OCI-LY1 (cell line): ENCODE results near the gene MPZL1.

Experiments
- H2AFZ ChIP-seq: fragments of 200-600 bp; sonication (generic), shearing (Covaris generic); 2 replicates; pipeline ENCODE4 v1.6.0; 2014; ENCODE audit warnings: antibody characterized with exemption, mild to moderate bottlenecking, low read length
- H3F3A ChIP-seq: fragments of 200-600 bp; sonication (generic), shearing (Covaris generic); 2 replicates; pipeline ENCODE4 v1.6.0; 2014; ENCODE audit warnings: mild to moderate bottlenecking, antibody characterized with exemption, low read length, moderate library complexity; ENCODE audit not compliant: insufficient read depth
- H3K27ac ChIP-seq: fragments of 200-600 bp; sonication (generic); 2 replicates; pipeline ENCODE4 v1.5.1; 2014; ENCODE audit warnings: low read length, mixed run types, mild to moderate bottlenecking, low read depth; ENCODE audit not compliant: poor library complexity, severe bottlenecking
- H3K27me3 ChIP-seq: fragments of 200-600 bp; sonication (generic); 2 replicates; pipeline ENCODE4 v1.6.0; 2014; ENCODE audit warnings: antibody characterized with exemption, mild to moderate bottlenecking, low read length, moderate library complexity; ENCODE audit not compliant: insufficient read depth
- H3K36me3 ChIP-seq: fragments of 200-600 bp; sonication (generic); 2 replicates; pipeline ENCODE4 v1.6.1; 2014; ENCODE audit warnings: mild to moderate bottlenecking, antibody characterized with exemption, low read length, moderate library complexity, mixed read lengths; ENCODE audit not compliant: insufficient read depth
- H3K4me1 ChIP-seq: fragments of 200-600 bp; sonication (generic); 2 replicates; pipeline ENCODE4 v1.5.1; 2014; ENCODE audit warnings: mild to moderate bottlenecking, low read length, moderate library complexity; ENCODE audit not compliant: insufficient read depth, severe bottlenecking
- H3K4me2 ChIP-seq: fragments of 200-600 bp; sonication (generic), shearing (Covaris generic); 2 replicates; pipeline ENCODE4 v1.6.1; 2014; ENCODE audit warnings: low read length
- H3K4me3 ChIP-seq: fragments of 200-600 bp; sonication (generic); 2 replicates; pipeline ENCODE4 v1.5.1; 2014; ENCODE audit warnings: low read length, low read depth, mild to moderate bottlenecking, mixed read lengths; ENCODE audit not compliant: poor library complexity, severe bottlenecking
- H3K79me2 ChIP-seq: fragments of 200-600 bp; shearing (Covaris generic); 2 replicates; pipeline ENCODE4 v1.6.1; 2016; ENCODE audit warnings: mixed run types, low read length, mixed read lengths; ENCODE audit not compliant: insufficient read depth
- H3K9ac ChIP-seq: fragments of 200-600 bp; sonication (generic), shearing (Covaris generic); 2 replicates; pipeline ENCODE4 v1.6.1; 2014; ENCODE audit warnings: mild to moderate bottlenecking, low read length, mixed read lengths
- H3K9me2 ChIP-seq: fragments of 200-600 bp; sonication (generic), shearing (Covaris generic); 2 replicates; pipeline ENCODE4 v1.6.1; 2014; ENCODE audit warnings: low read depth, mild to moderate bottlenecking, low read length, mixed read lengths
- H3K9me3 ChIP-seq: fragments of 200-600 bp; shearing (Covaris generic); 2 replicates; pipeline ENCODE4 v1.6.1; 2014; ENCODE audit warnings: low read length, mixed read lengths
- H4K20me1 ChIP-seq: fragments of 200-600 bp; sonication (generic), shearing (Covaris generic); 2 replicates; pipeline ENCODE4 v1.6.0; 2016; ENCODE audit warnings: mild to moderate bottlenecking, low read length; ENCODE audit not compliant: insufficient read depth
- CTCF ChIP-seq: fragments of 200-600 bp; sonication (generic), shearing (Covaris generic); IDR thresholded peaks from 2 replicates; pipeline ENCODE4 v1.5.1; 2017; ENCODE audit warnings: mild to moderate bottlenecking, antibody characterized with exemption, low read length, moderate library complexity, mixed read lengths
- EZH2 ChIP-seq: fragments of 200-600 bp; sonication (generic), shearing (Covaris generic); IDR thresholded peaks from 2 replicates; pipeline ENCODE4 v1.8.0; 2017; ENCODE audit warnings: borderline replicate concordance, mixed run types, mild to moderate bottlenecking, antibody characterized with exemption, low read length, moderate library complexity, mixed read lengths

The MPZL1 gene

GRCh38 chr1:167792188-167792565, 70.4 kb downstream of the MPZL1 start:
- no peaks in the 10 kb centered on the region for H3K9me2 ChIP-seq
- no peaks in the 10 kb centered on the region for H4K20me1 ChIP-seq
- no peaks in the 10 kb centered on the region for H3K79me2 ChIP-seq
- no peak overlapping the region for H3K4me3 ChIP-seq
- H3K4me2 ChIP-seq, result no peak overlapping the region
- no peak overlapping the region for H2AFZ ChIP-seq
- no peaks in the 10 kb centered on the region for H3F3A ChIP-seq
- no peaks in the 10 kb centered on the region for H3K4me1 ChIP-seq
- no peaks in the 10 kb centered on the region for H3K9me3 ChIP-seq
- H3K9ac ChIP-seq, result no peak overlapping the region
- no peak overlapping the region for H3K27ac ChIP-seq
- TF ChIP-seq CTCF (no peak), EZH2 (no peak)
- H3K36me3 ChIP-seq, result peaks cover 14% of the 10 kb centered on the region; the same call in 1 of the 2 replicates
- H3K27me3 ChIP-seq, result no peaks in the 10 kb centered on the region

GRCh38 chr1:167794043-167794442, 72.3 kb downstream of the MPZL1 start:
- no peaks in the 10 kb centered on the region for H3K9me3 ChIP-seq
- no peak overlapping the region for H3K27ac ChIP-seq
- H3K9me2 ChIP-seq, result no peaks in the 10 kb centered on the region
- no peaks in the 10 kb centered on the region for H3K4me1 ChIP-seq
- no peak for TF ChIP-seq CTCF
- no peak for TF ChIP-seq EZH2
- no peaks in the 10 kb centered on the region for H3F3A ChIP-seq
- no peaks in the 10 kb centered on the region for H3K27me3 ChIP-seq
- H3K36me3 ChIP-seq, result no peaks in the 10 kb centered on the region
- no peak overlapping the region for H3K4me3 ChIP-seq
- H4K20me1 ChIP-seq, result no peaks in the 10 kb centered on the region
- H3K79me2 ChIP-seq, result no peaks in the 10 kb centered on the region
- no peak overlapping the region for H2AFZ ChIP-seq
- H3K9ac ChIP-seq, result no peak overlapping the region
- H3K4me2 ChIP-seq, result no peak overlapping the region

GRCh38 chr1:167795810-167796740, 74.3 kb downstream of the MPZL1 start:
- H3K27ac ChIP-seq, result no peak overlapping the region
- TF ChIP-seq CTCF (no peak), EZH2 (no peak)
- H3F3A ChIP-seq, result no peaks in the 10 kb centered on the region

More at GRCh38 chr1:167795810-167796740, 74.3 kb downstream of the MPZL1 start:
- no peaks in the 10 kb centered on the region for H3K4me1 ChIP-seq
- no peak overlapping the region for H3K4me2 ChIP-seq
- no peaks in the 10 kb centered on the region for H3K9me3 ChIP-seq
- H3K79me2 ChIP-seq, result no peaks in the 10 kb centered on the region
- H3K9me2 ChIP-seq, result no peaks in the 10 kb centered on the region
- H3K27me3 ChIP-seq, result no peaks in the 10 kb centered on the region
- H4K20me1 ChIP-seq, result no peaks in the 10 kb centered on the region
- no peaks in the 10 kb centered on the region for H3K36me3 ChIP-seq
- no peak overlapping the region for H3K4me3 ChIP-seq
- H2AFZ ChIP-seq, result no peak overlapping the region
- no peak overlapping the region for H3K9ac ChIP-seq
